ENCODE data around the gene PFKL.

DNA sequence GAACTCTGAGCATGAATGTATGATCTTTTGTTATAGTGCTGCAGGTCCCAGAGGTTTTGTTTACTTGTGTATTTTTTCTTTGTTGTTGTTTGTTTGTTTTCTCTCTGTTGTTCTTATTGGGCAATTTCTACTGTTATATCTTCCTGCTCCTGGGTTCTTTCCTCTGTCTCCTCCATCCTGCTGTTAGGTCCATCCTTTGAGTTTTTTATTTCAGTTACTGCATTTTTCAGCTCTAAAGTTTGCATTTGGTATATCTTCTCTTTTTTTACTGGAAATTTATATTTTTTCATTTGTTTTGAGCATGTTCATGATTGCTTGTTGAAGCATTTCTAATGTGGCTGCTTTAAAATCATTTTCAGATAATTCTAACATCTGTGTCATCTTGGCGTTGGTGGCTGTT is 63.4 kb downstream of the PFKL start:
- TF ChIP-seq, protein P1, sequence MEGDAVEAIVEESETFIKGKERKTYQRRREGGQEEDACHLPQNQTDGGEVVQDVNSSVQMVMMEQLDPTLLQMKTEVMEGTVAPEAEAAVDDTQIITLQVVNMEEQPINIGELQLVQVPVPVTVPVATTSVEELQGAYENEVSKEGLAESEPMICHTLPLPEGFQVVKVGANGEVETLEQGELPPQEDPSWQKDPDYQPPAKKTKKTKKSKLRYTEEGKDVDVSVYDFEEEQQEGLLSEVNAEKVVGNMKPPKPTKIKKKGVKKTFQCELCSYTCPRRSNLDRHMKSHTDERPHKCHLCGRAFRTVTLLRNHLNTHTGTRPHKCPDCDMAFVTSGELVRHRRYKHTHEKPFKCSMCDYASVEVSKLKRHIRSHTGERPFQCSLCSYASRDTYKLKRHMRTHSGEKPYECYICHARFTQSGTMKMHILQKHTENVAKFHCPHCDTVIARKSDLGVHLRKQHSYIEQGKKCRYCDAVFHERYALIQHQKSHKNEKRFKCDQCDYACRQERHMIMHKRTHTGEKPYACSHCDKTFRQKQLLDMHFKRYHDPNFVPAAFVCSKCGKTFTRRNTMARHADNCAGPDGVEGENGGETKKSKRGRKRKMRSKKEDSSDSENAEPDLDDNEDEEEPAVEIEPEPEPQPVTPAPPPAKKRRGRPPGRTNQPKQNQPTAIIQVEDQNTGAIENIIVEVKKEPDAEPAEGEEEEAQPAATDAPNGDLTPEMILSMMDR (IDR thresholded peaks at IDR 0.05): no peak
- TF ChIP-seq EZH2 (IDR thresholded peaks at IDR 0.05): no peak

Measured in neural progenitor cell (in vitro differentiated cells).